HepG2 (cell line): Measurements from ENCODE around the gene SUSD2. TPM values are rescaled to one million over a fixed set of nuclear protein-coding genes. Genes with fewer than 3 reads are reported as not detected.
A peak's percentile ranks its signal among the peaks of the same experiment; 100 is the strongest.

Source experiments
- CEBPG ChIP-seq: IDR thresholded peaks from 2 replicates; pipeline ENCODE4 v1.6.1; 2016
- ELF1 ChIP-seq: sonication (generic); formaldehyde crosslinking; IDR thresholded peaks from 2 replicates; pipeline ENCODE4 v1.4.0; 2020; ENCODE audit warnings: missing genetic modification reagents
- FOXO1 ChIP-seq: sonication (generic); formaldehyde crosslinking; IDR thresholded peaks from 2 replicates; pipeline ENCODE4 v1.4.0; 2020; ENCODE audit warnings: missing genetic modification reagents
- LCORL ChIP-seq, 2 experiments: fragments of 450-650 bp in 1 of 2; sonication (generic) in 1 of 2; formaldehyde crosslinking in 1 of 2; IDR thresholded peaks; 2 replicates each; pipeline versions ENCODE4 v1.5.0 to v1.6.1; 2017 to 2020; ENCODE audit warnings: antibody characterized with exemption in 1 of 2, missing genetic modification reagents in 1 of 2
- NCOA1 ChIP-seq: sonication (generic); formaldehyde crosslinking; IDR thresholded peaks from 2 replicates; pipeline ENCODE4 v1.9.0; 2021; ENCODE audit warnings: missing genetic modification reagents
- NR2C2 ChIP-seq: sonication (generic); formaldehyde crosslinking; IDR thresholded peaks from 2 replicates; pipeline ENCODE4 v1.4.0; 2020; ENCODE audit warnings: missing genetic modification reagents, mild to moderate bottlenecking, moderate library complexity, borderline replicate concordance
- POGZ ChIP-seq: sonication (generic); formaldehyde crosslinking; IDR thresholded peaks from 2 replicates; pipeline ENCODE4 v1.4.0; 2020; ENCODE audit warnings: mild to moderate bottlenecking, missing genetic modification reagents
- PRPF4 ChIP-seq: fragments of 200-400 bp; formaldehyde crosslinking; IDR thresholded peaks from 2 replicates; pipeline ENCODE4 v1.6.1; 2016; ENCODE audit warnings: low read length, low read depth; ENCODE audit not compliant: poor library complexity, severe bottlenecking
- STAT5B ChIP-seq: sonication (generic); formaldehyde crosslinking; IDR thresholded peaks from 2 replicates; pipeline ENCODE4 v1.4.0; 2020; ENCODE audit warnings: missing genetic modification reagents
- TEAD3 ChIP-seq: optimal IDR thresholded peaks from 2 replicates; pipeline ENCODE3; 2016; ENCODE audit warnings: borderline replicate concordance
- ZNF543 ChIP-seq: sonication (generic); formaldehyde crosslinking; IDR thresholded peaks from 2 replicates; pipeline ENCODE4 v1.4.0; 2020; ENCODE audit warnings: mild to moderate bottlenecking, missing genetic modification reagents
- ZNF883 ChIP-seq: sonication (generic); formaldehyde crosslinking; IDR thresholded peaks from 2 replicates; pipeline ENCODE4 v1.5.1; 2020; ENCODE audit warnings: mild to moderate bottlenecking, missing genetic modification reagents; ENCODE audit errors: not compliant biosample characterization
- polyA plus RNA-seq, 8 experiments: library from polyadenylated mRNA; depleted of rRNA in 3 of 8; stranded (reverse) in 7 of 8; unstranded in 1 of 8; fragments of >200 nt; fragmentation: Illumina TruSeq in 4 of 8; extraction: Trizol in 4 of 8; gene quantifications; 2 replicates each; pipeline versions ENCODE4 v1.2.1 to v1.2.3, GENCODE V29; 2011 to 2016; ENCODE audit warnings: low read depth in 4 of 8, missing spikeins in 1 of 8, mixed read lengths in 1 of 8; ENCODE audit not compliant: insufficient read depth in 1 of 8
- total RNA-seq, 5 experiments: library from RNA; depleted of rRNA; stranded (reverse); fragments of >200 nt; fragmentation: Illumina TruSeq; extraction: Trizol; gene quantifications; 2 replicates each; pipeline ENCODE4 v1.2.3, GENCODE V29; 2016; ENCODE audit warnings: low read depth in 1 of 5
- TF ChIP-seq, protein P1 (sequence below): sonication (generic); formaldehyde crosslinking; IDR thresholded peaks from 2 replicates; pipeline ENCODE4 v1.4.0; 2020; ENCODE audit warnings: missing genetic modification reagents
- TF ChIP-seq, protein P2 (sequence below): sonication (generic); formaldehyde crosslinking; IDR thresholded peaks from 2 replicates; pipeline ENCODE4 v1.4.0; 2020; ENCODE audit warnings: missing genetic modification reagents
- TF ChIP-seq, protein P3 (sequence below): IDR thresholded peaks from 2 replicates; pipeline ENCODE4 v1.4.0; 2020; ENCODE audit warnings: mild to moderate bottlenecking, missing genetic modification reagents
- TF ChIP-seq, protein P4 (sequence below): sonication (generic); formaldehyde crosslinking; IDR thresholded peaks from 2 replicates; pipeline ENCODE4 v1.5.1; 2020; ENCODE audit warnings: mild to moderate bottlenecking, missing genetic modification reagents, moderate library complexity
- TF ChIP-seq, protein P5 (sequence below): sonication (generic); formaldehyde crosslinking; IDR thresholded peaks from 2 replicates; pipeline ENCODE4 v1.5.0; 2020; ENCODE audit warnings: mild to moderate bottlenecking, missing genetic modification reagents, borderline replicate concordance

The SUSD2 gene
- total and polyA plus RNA-seq, 2 of the 13 experiments (the other 11 are each of a cell fraction or from before 2014, with no cell fraction given): 2.1 to 11.0 TPM

DNA sequence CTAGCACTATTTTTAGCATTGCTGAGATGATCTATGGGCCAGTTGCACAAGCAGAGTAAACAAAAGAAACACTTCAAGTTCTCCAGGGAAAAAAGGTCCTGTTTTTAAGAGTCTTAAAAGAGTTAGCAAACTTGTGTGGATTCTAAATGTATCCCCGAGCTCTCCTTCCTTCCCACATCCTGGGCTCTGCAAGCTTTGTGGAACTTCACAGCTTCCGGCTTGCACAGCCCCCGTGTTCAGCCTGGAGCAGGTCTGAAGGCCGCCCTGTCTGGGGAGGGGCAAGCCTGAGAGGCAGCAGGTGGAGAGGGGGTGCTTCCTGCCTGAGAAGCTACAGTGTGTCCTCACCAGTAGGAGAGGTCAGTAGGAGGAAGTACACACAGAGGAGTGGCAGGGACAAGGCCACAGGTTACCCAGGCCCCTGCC is 35.1 kb upstream of the SUSD2 start (continued):
- TF ChIP-seq PRPF4: no peak
- TF ChIP-seq, protein P1, sequence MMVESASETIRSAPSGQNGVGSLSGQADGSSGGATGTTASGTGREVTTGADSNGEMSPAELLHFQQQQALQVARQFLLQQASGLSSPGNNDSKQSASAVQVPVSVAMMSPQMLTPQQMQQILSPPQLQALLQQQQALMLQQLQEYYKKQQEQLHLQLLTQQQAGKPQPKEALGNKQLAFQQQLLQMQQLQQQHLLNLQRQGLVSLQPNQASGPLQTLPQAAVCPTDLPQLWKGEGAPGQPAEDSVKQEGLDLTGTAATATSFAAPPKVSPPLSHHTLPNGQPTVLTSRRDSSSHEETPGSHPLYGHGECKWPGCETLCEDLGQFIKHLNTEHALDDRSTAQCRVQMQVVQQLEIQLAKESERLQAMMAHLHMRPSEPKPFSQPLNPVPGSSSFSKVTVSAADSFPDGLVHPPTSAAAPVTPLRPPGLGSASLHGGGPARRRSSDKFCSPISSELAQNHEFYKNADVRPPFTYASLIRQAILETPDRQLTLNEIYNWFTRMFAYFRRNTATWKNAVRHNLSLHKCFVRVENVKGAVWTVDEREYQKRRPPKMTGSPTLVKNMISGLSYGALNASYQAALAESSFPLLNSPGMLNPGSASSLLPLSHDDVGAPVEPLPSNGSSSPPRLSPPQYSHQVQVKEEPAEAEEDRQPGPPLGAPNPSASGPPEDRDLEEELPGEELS: peak; percentile 52; the same call in 1 of the 2 replicates
- peak; percentile 84 for TF ChIP-seq ELF1 (CRISPR knock-in tag)
- no peak for TF ChIP-seq NCOA1 (CRISPR knock-in tag)
- TF ChIP-seq, protein P2, sequence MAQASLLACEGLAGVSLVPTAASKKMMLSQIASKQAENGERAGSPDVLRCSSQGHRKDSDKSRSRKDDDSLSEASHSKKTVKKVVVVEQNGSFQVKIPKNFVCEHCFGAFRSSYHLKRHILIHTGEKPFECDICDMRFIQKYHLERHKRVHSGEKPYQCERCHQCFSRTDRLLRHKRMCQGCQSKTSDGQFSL (CRISPR knock-in tag): peak; percentile 91
- 0 out of 2 replicates have a peak, but pooled peaks have one; percentile 18 for TF ChIP-seq POGZ (CRISPR knock-in tag)
- TF ChIP-seq ZNF543 (CRISPR knock-in tag): 0 out of 2 replicates have a peak, but pooled peaks have one; percentile 61
- TF ChIP-seq FOXO1 (CRISPR knock-in tag): peak; percentile 56; the same call in 1 of the 2 replicates
- 0 out of 2 replicates have a peak, but pooled peaks have one; percentile 35 for TF ChIP-seq NR2C2 (CRISPR knock-in tag)
- no peak for TF ChIP-seq LCORL (IDR thresholded peaks at IDR 0.05)
- peak; percentile 70; the same call in 1 of the 2 replicates for TF ChIP-seq LCORL (CRISPR knock-in tag; IDR thresholded peaks at IDR 0.05)
- no peak for TF ChIP-seq STAT5B (CRISPR knock-in tag)
- TF ChIP-seq, protein P3, sequence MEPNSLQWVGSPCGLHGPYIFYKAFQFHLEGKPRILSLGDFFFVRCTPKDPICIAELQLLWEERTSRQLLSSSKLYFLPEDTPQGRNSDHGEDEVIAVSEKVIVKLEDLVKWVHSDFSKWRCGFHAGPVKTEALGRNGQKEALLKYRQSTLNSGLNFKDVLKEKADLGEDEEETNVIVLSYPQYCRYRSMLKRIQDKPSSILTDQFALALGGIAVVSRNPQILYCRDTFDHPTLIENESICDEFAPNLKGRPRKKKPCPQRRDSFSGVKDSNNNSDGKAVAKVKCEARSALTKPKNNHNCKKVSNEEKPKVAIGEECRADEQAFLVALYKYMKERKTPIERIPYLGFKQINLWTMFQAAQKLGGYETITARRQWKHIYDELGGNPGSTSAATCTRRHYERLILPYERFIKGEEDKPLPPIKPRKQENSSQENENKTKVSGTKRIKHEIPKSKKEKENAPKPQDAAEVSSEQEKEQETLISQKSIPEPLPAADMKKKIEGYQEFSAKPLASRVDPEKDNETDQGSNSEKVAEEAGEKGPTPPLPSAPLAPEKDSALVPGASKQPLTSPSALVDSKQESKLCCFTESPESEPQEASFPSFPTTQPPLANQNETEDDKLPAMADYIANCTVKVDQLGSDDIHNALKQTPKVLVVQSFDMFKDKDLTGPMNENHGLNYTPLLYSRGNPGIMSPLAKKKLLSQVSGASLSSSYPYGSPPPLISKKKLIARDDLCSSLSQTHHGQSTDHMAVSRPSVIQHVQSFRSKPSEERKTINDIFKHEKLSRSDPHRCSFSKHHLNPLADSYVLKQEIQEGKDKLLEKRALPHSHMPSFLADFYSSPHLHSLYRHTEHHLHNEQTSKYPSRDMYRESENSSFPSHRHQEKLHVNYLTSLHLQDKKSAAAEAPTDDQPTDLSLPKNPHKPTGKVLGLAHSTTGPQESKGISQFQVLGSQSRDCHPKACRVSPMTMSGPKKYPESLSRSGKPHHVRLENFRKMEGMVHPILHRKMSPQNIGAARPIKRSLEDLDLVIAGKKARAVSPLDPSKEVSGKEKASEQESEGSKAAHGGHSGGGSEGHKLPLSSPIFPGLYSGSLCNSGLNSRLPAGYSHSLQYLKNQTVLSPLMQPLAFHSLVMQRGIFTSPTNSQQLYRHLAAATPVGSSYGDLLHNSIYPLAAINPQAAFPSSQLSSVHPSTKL (CRISPR knock-in tag): peak; percentile 59; the same call in 1 of the 2 replicates
- TF ChIP-seq, protein P4, sequence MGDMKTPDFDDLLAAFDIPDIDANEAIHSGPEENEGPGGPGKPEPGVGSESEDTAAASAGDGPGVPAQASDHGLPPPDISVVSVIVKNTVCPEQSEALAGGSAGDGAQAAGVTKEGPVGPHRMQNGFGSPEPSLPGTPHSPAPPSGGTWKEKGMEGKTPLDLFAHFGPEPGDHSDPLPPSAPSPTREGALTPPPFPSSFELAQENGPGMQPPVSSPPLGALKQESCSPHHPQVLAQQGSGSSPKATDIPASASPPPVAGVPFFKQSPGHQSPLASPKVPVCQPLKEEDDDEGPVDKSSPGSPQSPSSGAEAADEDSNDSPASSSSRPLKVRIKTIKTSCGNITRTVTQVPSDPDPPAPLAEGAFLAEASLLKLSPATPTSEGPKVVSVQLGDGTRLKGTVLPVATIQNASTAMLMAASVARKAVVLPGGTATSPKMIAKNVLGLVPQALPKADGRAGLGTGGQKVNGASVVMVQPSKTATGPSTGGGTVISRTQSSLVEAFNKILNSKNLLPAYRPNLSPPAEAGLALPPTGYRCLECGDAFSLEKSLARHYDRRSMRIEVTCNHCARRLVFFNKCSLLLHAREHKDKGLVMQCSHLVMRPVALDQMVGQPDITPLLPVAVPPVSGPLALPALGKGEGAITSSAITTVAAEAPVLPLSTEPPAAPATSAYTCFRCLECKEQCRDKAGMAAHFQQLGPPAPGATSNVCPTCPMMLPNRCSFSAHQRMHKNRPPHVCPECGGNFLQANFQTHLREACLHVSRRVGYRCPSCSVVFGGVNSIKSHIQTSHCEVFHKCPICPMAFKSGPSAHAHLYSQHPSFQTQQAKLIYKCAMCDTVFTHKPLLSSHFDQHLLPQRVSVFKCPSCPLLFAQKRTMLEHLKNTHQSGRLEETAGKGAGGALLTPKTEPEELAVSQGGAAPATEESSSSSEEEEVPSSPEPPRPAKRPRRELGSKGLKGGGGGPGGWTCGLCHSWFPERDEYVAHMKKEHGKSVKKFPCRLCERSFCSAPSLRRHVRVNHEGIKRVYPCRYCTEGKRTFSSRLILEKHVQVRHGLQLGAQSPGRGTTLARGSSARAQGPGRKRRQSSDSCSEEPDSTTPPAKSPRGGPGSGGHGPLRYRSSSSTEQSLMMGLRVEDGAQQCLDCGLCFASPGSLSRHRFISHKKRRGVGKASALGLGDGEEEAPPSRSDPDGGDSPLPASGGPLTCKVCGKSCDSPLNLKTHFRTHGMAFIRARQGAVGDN (CRISPR knock-in tag): peak; percentile 88
- TF ChIP-seq, protein P5, sequence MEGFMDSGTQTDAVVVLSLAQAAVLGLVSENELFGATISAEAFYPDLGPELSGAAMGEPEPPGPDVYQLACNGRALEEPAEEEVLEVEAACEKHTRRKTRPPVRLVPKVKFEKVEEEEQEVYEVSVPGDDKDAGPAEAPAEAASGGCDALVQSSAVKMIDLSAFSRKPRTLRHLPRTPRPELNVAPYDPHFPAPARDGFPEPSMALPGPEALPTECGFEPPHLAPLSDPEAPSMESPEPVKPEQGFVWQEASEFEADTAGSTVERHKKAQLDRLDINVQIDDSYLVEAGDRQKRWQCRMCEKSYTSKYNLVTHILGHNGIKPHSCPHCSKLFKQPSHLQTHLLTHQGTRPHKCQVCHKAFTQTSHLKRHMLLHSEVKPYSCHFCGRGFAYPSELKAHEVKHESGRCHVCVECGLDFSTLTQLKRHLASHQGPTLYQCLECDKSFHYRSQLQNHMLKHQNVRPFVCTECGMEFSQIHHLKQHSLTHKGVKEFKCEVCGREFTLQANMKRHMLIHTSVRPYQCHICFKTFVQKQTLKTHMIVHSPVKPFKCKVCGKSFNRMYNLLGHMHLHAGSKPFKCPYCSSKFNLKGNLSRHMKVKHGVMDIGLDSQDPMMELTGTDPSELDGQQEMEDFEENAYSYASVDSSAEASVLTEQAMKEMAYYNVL (CRISPR knock-in tag): no peak
- no peak for TF ChIP-seq ZNF883
- peak; percentile 44; the same call in 1 of the 2 replicates for TF ChIP-seq CEBPG (CRISPR knock-in tag)
- peak; percentile 51 for TF ChIP-seq TEAD3 (CRISPR knock-in tag)
